AG04450 (cell line): ENCODE data around the gene PPP4R4. TPM values are rescaled to one million over a fixed set of nuclear protein-coding genes. Genes with fewer than 3 reads are reported as not detected.

Source experiments
- CTCF ChIA-PET: fragments of 300-600, 350-600 bp; formaldehyde crosslinking; extraction: SDS; loops from one replicate; lab custom pipeline; 2022; ENCODE audit warnings: antibody characterized with exemption, inconsistent platforms; lab: Charles Lee
- POLR2A ChIA-PET: fragments of 350-600 bp; formaldehyde crosslinking; extraction: SDS; loops from one replicate; lab custom pipeline; 2021; ENCODE audit warnings: antibody characterized with exemption, inconsistent platforms; lab: Yijun Ruan, JAX
- DNase-seq: peaks from one replicate; pipeline ENCODE4 v3.0.0-alpha.2; 2011; ENCODE audit warnings: low read depth, low spot score
- H3K27ac ChIP-seq: one replicate; pipeline ENCODE4 v1.5.1; 2012; ENCODE audit warnings: low read depth, low read length, control low read depth
- H3K27me3 ChIP-seq: one replicate; pipeline ENCODE4 v1.6.0; 2012; ENCODE audit warnings: low read length; ENCODE audit not compliant: control insufficient read depth, insufficient read depth
- H3K4me3 ChIP-seq: 2 replicates; pipeline ENCODE4 v1.5.1; 2011; ENCODE audit warnings: mild to moderate bottlenecking, low read depth, low read length, control low read depth
- H3K9me3 ChIP-seq: 2 replicates; pipeline ENCODE4 v1.5.1; 2012; ENCODE audit warnings: low read length; ENCODE audit not compliant: control insufficient read depth, insufficient read depth
- polyA plus RNA-seq: library from polyadenylated mRNA; depleted of rRNA; stranded (reverse); fragments of >200 nt; gene quantifications from 2 replicates; pipeline ENCODE4 v1.2.3, GENCODE V29; 2011
- TF ChIP-seq, protein P1 (sequence below): IDR thresholded peaks from 2 replicates; pipeline ENCODE4 v1.5.1; 2011; ENCODE audit warnings: low read depth, low read length, control low read depth, inconsistent platforms

Gene PPP4R4
- polyA plus RNA-seq, 1 experiment: 0.60 TPM

DNA sequence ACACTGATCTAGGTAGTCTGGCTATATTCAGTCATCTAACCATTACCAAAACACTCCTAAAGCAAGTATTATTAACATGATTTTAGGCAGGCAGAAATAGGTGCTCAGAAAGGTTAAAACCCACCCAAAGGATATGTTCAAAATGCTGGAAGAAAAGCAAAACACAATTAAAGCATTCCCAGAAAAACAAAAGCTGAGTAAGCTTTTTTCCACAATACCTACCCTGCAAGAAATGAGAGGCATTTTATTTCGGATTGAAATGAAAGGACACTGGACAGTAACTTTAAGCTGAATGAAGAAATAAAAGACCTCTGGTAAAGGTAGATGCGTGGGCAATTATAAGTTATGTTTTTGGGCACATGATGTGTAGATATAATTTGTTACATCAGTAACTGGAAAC is 140.8 kb downstream of the PPP4R4 start:
- no peaks in the 10 kb centered on the region for H3K27me3 ChIP-seq
- DNase-seq: no peak
- ChIA-PET CTCF (no interaction called here), POLR2A (no interaction called here)
- TF ChIP-seq, protein P1, sequence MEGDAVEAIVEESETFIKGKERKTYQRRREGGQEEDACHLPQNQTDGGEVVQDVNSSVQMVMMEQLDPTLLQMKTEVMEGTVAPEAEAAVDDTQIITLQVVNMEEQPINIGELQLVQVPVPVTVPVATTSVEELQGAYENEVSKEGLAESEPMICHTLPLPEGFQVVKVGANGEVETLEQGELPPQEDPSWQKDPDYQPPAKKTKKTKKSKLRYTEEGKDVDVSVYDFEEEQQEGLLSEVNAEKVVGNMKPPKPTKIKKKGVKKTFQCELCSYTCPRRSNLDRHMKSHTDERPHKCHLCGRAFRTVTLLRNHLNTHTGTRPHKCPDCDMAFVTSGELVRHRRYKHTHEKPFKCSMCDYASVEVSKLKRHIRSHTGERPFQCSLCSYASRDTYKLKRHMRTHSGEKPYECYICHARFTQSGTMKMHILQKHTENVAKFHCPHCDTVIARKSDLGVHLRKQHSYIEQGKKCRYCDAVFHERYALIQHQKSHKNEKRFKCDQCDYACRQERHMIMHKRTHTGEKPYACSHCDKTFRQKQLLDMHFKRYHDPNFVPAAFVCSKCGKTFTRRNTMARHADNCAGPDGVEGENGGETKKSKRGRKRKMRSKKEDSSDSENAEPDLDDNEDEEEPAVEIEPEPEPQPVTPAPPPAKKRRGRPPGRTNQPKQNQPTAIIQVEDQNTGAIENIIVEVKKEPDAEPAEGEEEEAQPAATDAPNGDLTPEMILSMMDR: no peak
- peaks cover 3% of the 10 kb centered on the region; the same call in 1 of the 2 replicates for H3K9me3 ChIP-seq
- H3K4me3 ChIP-seq: no peak overlapping the region
- H3K27ac ChIP-seq: no peak overlapping the region

DNA sequence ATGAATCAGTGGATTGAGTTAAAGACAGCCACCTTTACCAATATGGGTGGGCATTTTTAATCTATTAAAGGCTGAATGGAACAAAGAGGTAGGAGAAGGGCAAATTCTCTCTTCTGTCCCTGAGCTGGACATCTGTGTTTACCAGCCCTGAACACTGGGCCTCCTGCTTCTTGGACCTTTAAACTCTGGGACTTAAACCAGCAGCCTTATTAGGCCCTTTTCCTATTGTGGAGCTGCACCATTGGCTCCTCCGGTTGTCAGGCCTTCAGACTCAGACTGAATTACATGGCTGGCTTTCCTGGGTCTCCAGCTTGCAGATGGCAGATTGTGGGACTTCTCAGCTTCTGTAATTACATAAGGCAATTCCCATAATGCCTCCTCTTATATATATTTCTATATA is 142.6 kb downstream of the PPP4R4 start:
- TF ChIP-seq, protein P1: no peak
- POLR2A ChIA-PET: no interaction called here
- no peaks in the 10 kb centered on the region for H3K27me3 ChIP-seq
- H3K27ac ChIP-seq: no peak overlapping the region
- no peak for DNase-seq
- no peak overlapping the region for H3K4me3 ChIP-seq
- CTCF ChIA-PET: no interaction called here
- H3K9me3 ChIP-seq: no peaks in the 10 kb centered on the region

DNA sequence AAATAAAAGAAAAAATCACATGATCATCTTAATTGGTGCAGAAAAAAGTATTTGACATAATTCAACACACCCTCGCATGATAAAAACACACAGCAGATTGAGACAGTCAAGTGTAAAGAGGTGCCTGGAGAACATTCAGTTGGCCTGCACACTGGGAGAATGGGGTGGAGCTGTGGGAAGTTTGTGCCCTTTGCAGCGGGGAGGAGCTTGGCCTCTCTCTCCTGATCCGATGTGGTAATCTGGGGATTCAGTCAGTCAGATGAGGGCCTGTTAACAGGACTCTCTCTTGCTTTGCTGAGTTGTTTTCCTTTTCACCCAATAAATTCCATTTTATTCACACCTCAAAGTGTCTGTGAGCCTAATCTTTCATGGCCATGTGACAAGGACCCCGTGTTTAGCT is 143.1 kb downstream of the PPP4R4 start:
- H3K9me3 ChIP-seq: no peaks in the 10 kb centered on the region
- no peaks in the 10 kb centered on the region for H3K27me3 ChIP-seq
- H3K4me3 ChIP-seq: no peak overlapping the region
- no peak for DNase-seq
- CTCF ChIA-PET: no interaction called here
- POLR2A ChIA-PET: no interaction called here
- TF ChIP-seq, protein P1: no peak
- no peak overlapping the region for H3K27ac ChIP-seq

DNA sequence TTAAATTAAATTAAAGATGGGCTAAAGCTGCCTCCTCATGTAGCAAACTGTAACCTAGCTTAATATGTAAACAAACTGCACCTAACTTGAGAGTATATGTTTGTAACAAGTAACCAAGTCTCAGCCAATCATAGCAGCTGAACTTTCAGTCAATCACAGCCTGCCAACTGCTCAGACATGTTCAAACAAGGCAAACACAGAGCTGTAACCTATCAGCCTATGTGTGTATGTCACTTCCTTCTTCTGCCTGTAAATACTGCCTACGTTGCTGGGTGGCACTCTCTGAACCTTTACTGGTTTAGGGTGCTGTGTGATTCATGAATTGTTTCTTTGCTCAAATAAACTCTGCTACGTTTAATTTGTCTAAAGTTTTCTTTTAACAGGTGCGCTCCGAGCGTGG is 146.1 kb downstream of the PPP4R4 start:
- no peak for DNase-seq
- TF ChIP-seq, protein P1: no peak
- CTCF ChIA-PET: no interaction called here
- Histone ChIP-seq H3K27me3 (no peaks in the 10 kb centered on the region), H3K9me3 (no peaks in the 10 kb centered on the region), H3K4me3 (no peak overlapping the region), H3K27ac (no peak overlapping the region)
- POLR2A ChIA-PET: no interaction called here

DNA sequence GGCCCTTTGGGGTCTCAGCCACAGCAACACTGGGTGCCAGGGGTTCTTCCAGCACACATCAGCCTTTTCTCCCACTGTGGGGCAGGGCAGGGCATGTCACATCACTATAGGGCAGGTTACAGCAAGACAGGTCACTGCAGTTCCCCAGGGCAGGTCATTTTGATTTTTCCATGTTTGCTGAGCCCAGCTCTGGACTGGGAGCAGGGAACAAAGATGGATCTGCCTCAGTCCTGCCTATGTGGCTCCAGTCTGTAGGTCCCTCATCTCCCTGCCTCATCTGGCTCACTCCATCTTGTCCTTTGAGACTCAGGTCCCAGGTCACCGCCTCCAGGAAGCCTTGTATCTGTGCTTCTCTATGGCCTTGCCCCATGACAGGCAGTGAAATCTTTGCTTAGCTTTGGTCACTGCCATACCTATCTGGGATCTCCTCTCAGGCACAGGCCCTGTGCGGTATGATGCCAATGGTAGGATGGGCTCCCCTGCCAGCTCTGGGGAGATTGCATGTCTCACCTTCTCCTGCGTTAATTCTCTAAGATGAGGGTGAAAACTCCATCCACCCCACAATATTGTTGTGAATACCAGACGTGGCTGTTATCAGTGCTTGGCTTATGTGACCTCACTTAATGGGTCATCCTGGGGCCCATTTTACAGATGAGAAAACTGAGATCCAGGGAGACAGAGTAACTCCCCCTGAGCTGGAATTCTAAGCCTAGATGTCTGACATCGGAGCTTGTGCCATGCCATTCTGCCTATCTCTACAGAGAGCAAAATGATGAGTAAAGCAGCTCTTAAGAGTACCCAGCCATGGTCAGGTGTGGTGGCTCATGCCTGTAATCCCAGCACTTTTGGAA is 147.5 kb downstream of the PPP4R4 start:
- no peaks in the 10 kb centered on the region for H3K27me3 ChIP-seq
- no peaks in the 10 kb centered on the region for H3K9me3 ChIP-seq
- H3K27ac ChIP-seq: no peak overlapping the region
- no peak for DNase-seq
- POLR2A ChIA-PET: no interaction called here
- H3K4me3 ChIP-seq: no peak overlapping the region
- CTCF ChIA-PET: no interaction called here
- TF ChIP-seq, protein P1: no peak
